Measurements from ENCODE around the gene OTOL1.

DNA sequence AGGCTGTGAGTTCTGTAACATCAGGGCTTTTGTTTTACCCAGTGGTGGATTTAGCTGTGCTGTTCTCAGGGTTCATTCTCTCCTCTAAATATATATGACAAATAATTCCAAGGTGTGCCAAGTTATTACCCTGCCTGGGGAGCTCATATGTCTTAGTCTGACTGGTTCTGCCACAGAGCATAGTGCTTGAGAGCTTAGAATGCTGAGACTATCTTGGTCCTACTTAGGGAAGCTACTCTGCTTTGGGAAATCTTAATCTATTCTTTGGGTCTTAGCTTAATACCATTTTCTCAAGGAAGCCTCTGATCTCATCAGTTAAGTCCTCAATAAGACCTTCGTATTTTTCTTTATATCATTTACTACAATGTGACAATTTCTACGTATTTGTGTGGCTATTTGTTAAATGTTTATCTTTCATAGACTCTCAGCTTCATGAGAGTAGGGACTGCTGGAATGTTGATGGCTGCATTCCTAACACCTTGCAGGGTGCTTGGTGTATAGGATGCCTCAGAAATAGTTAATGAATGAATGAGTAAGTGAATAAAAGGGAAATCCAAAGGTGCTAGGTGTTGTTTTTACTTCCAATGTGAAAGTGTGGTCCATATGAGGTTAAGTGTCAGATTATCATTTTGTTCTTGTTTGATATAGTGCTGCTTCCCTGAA lies 1.8 kb downstream of the OTOL1 start:
- TF ChIP-seq CTCF (IDR thresholded peaks at IDR 0.05; ENCODE audit: borderline replicate concordance, extremely low read depth, low read length, poor library complexity, severe bottlenecking) (no peak), EZH2 (IDR thresholded peaks at IDR 0.05; ENCODE audit: borderline replicate concordance, low read depth, low read length, severe bottlenecking) (no peak)

Measured in DND-41 (cell line).